Upper lobe of left lung (tissue), 6 donors: ENCODE data around the gene OR8B4. TPM values are rescaled to one million over a fixed set of nuclear protein-coding genes. Genes with fewer than 3 reads are reported as not detected.
A peak's percentile ranks its signal among the peaks of the same experiment; 100 is the strongest.
"Not testable (repeated sequence)": the region's sequence is repeated elsewhere in the genome, so short reads cannot be mapped to it uniquely, and the experiment has no call there.

Source experiments
- ATAC-seq, 2 donors: fragments of 200-7000 bp; cut with Tn5 transposase; one replicate each; pipeline ENCODE4 v1.9.1; 2022; ENCODE audit warnings: mild to moderate bottlenecking in 2 of 2, moderate library complexity in 2 of 2; ENCODE audit not compliant: low FRiP score in 2 of 2
- DNase-seq, 2 donors: peaks; one replicate each; pipeline ENCODE4 v3.0.0-alpha.2; 2019 to 2020
- H3K27ac ChIP-seq, 4 donors: fragments of 200-600 bp; sonication (generic); one replicate each; pipeline ENCODE4 v1.5.1; 2016 to 2019
- H3K27me3 ChIP-seq, 4 donors: fragments of 200-600 bp; sonication (generic); one replicate each; pipeline ENCODE4 v1.5.1; 2017 to 2019
- H3K36me3 ChIP-seq, 4 donors: fragments of 200-600 bp; sonication (generic); one replicate each; pipeline ENCODE4 v1.5.1; 2016 to 2019
- H3K4me1 ChIP-seq, 4 donors: fragments of 200-600 bp; sonication (generic); one replicate each; pipeline ENCODE4 v1.5.1; 2018 to 2019
- H3K4me3 ChIP-seq, 4 donors: fragments of 200-600 bp; sonication (generic); one replicate each; pipeline ENCODE4 v1.5.1; 2017 to 2019; ENCODE audit warnings: mild to moderate bottlenecking in 2 of 4, moderate library complexity in 1 of 4
- H3K9me3 ChIP-seq, 4 donors: fragments of 200-600 bp; sonication (generic); one replicate each; pipeline ENCODE4 v1.5.1; 2018 to 2019
- CTCF ChIP-seq, 6 experiments: fragments of 450-650 bp in 4 of 6; fragments of 200-600 bp in 2 of 6; sonication (generic) in 2 of 6; IDR thresholded peaks; one replicate each; pipeline ENCODE4 v1.5.1; 2016 to 2019; ENCODE audit warnings: antibody characterized with exemption in 6 of 6
- EP300 ChIP-seq, 4 donors: sonication (generic); formaldehyde crosslinking; IDR thresholded peaks; one replicate each; pipeline ENCODE4 v1.5.1; 2017; ENCODE audit warnings: antibody characterized with exemption in 4 of 4, control low read depth in 2 of 4
- POLR2A ChIP-seq, 4 donors: fragments of 450-650 bp; IDR thresholded peaks; one replicate each; pipeline ENCODE4 v1.5.1; 2016 to 2017; ENCODE audit warnings: antibody characterized with exemption in 4 of 4, mild to moderate bottlenecking in 2 of 4
- POLR2AphosphoS5 ChIP-seq, 2 donors: sonication (generic); formaldehyde crosslinking; IDR thresholded peaks; one replicate each; pipeline ENCODE4 v1.5.1; 2017; ENCODE audit warnings: antibody characterized with exemption in 2 of 2
- WGBS, 2 donors: methylation state at CpG; one replicate each; pipeline ENCODE4 v1.1.5; 2017 to 2018; 5-methylcytosine and 5-hydroxymethylcytosine counted together
- total RNA-seq, 6 donors: library from RNA; depleted of rRNA in 4 of 6; stranded (reverse); fragments of >200 nt in 4 of 6; gene quantifications; one replicate each; pipeline versions ENCODE4 v1.1.0 to v1.2.1, GENCODE V29; 2016 to 2021
- donor health status: DM: no; HTN: no; CAD: no; lungs with moderate emphysema.
- donor health status: DM: no; HTN: yes; CAD: no; lungs with severe emphysema.

The OR8B4 gene
- total RNA-seq, 6 donors from 2014 or later: not detected

GRCh38 chr11:124402326-124402922 is 22.2 kb downstream of the OR8B4 start:
- peak in 1 of 2 donors; percentile 64 for DNase-seq

GRCh38 chr11:124398924-124399323 is 25.7 kb downstream of the OR8B4 start, which contains the start of gene OR8B3:
Gene OR8B3, minus strand, starts transcription at chr11:124399024. Its CDS starts 1,673 bp downstream, at chr11:124397351.
- no peaks in the 10 kb centered on the region for H3K27me3 ChIP-seq
- no peak for ATAC-seq
- no peak within 1 kb of the TSS for H3K4me3 ChIP-seq
- H3K9me3 ChIP-seq: no peaks in the 10 kb centered on the region
- no peaks in the 10 kb centered on the region for H3K4me1 ChIP-seq
- H3K27ac ChIP-seq: no peak within 1 kb of the TSS
- no peak for TF ChIP-seq CTCF (IDR thresholded peaks at IDR 0.05)
- no peak for DNase-seq
- no peaks in the 10 kb centered on the region for H3K36me3 ChIP-seq

More at GRCh38 chr11:124402326-124402922, 22.2 kb downstream of the OR8B4 start:
- 37 to 43% methylated on average over 8 of the region's 8 CpGs for WGBS, 2 donors
- TF ChIP-seq CTCF (IDR thresholded peaks at IDR 0.05) (peak in 5 of 6 experiments; percentile 44 to 60 (median 51)), POLR2AphosphoS5 (IDR thresholded peaks at IDR 0.05) (no peak), EP300 (IDR thresholded peaks at IDR 0.05) (no peak)
- Histone ChIP-seq H3K36me3 (no peaks in the 10 kb centered on the region), H3K4me3 (no peak overlapping the region), H3K27ac (no peak overlapping the region), H3K27me3 (no peaks in the 10 kb centered on the region), H3K4me1 (no peaks in the 10 kb centered on the region), H3K9me3 (no peaks in the 10 kb centered on the region)
- ATAC-seq: peak in 1 of 2 donors; percentile 85

- not testable (repeated sequence) for H3K9me3 ChIP-seq, H3K27me3 ChIP-seq, H3K4me3 ChIP-seq, ATAC-seq, H3K4me1 ChIP-seq, H3K36me3 ChIP-seq, DNase-seq, H3K27ac ChIP-seq
- WGBS, 2 donors: 86 to 89% methylated on average over 2 to 3 of the region's 4 CpGs
Measured at GRCh38 chr11:124396847-124397246, 27.8 kb downstream of the OR8B4 start.

GRCh38 chr11:124394408-124394807 is 30.3 kb downstream of the OR8B4 start:
- WGBS, 2 donors: 81 to 87% methylated on average over 3 of the region's 3 CpGs
- DNase-seq: no peak
- no peak for ATAC-seq

GRCh38 chr11:124384399-124384798 is 40.3 kb downstream of the OR8B4 start, which contains the start of gene OR8B2:
Gene OR8B2, minus strand, starts transcription at chr11:124384499. Its CDS starts 1,156 bp downstream, at chr11:124383343.
- no peaks in the 10 kb centered on the region for H3K36me3 ChIP-seq
- WGBS, 2 donors: 83 to 95% methylated on average over 2 of the region's 2 CpGs
- H3K4me3 ChIP-seq: no peak within 1 kb of the TSS
- no peak for ATAC-seq
- H3K9me3 ChIP-seq: no peaks in the 10 kb centered on the region
- no peaks in the 10 kb centered on the region for H3K4me1 ChIP-seq
- no peak for DNase-seq
- TF ChIP-seq CTCF (IDR thresholded peaks at IDR 0.05) (no peak), POLR2AphosphoS5 (IDR thresholded peaks at IDR 0.05) (no peak), EP300 (IDR thresholded peaks at IDR 0.05) (no peak), POLR2A (IDR thresholded peaks at IDR 0.05) (no peak)
- H3K27me3 ChIP-seq: no peaks in the 10 kb centered on the region
- H3K27ac ChIP-seq: no peak within 1 kb of the TSS

More at GRCh38 chr11:124394408-124394807, 30.3 kb downstream of the OR8B4 start:
- Histone ChIP-seq H3K4me1 (no peaks in the 10 kb centered on the region), H3K4me3 (no peak overlapping the region), H3K27ac (no peak overlapping the region), H3K36me3 (no peaks in the 10 kb centered on the region), H3K27me3 (no peaks in the 10 kb centered on the region), H3K9me3 (no peaks in the 10 kb centered on the region)
- TF ChIP-seq POLR2AphosphoS5 (IDR thresholded peaks at IDR 0.05): no peak
- no peak for TF ChIP-seq EP300 (IDR thresholded peaks at IDR 0.05)

- not testable (repeated sequence) for H3K36me3 ChIP-seq, H3K9me3 ChIP-seq, DNase-seq, ATAC-seq, H3K27ac ChIP-seq, H3K4me3 ChIP-seq, H3K4me1 ChIP-seq, H3K27me3 ChIP-seq
- 83 to 93% methylated on average over 4 of the region's 6 CpGs for WGBS, 2 donors
Measured at GRCh38 chr11:124382857-124383256, 41.8 kb downstream of the OR8B4 start.
